ENCODE measurements around the gene QSOX2.
"Not testable (repeated sequence)": the region's sequence is repeated elsewhere in the genome, so short reads cannot be mapped to it uniquely, and the experiment has no call there.

Gene QSOX2

DNA sequence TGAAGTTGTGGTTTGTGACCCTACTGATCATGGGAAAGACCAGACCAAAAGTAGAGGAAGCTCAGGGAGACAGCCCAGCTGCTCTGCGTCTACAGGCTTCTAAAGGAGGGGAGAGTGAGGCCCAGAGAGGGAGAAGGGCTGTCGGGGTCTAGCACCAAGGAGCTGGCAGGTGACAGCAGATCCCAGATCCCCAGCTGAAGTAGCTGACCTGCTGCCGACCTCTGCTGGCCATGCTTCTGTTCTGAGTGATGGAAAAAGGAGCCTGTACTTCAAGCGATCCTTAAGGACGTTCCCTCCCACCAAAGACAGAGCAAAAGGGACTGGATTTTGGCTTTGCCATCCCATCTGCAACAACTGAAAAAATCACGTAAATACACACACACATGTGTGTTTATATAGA, 22.7 kb upstream of the QSOX2 start:
- TF ChIP-seq, protein P1, sequence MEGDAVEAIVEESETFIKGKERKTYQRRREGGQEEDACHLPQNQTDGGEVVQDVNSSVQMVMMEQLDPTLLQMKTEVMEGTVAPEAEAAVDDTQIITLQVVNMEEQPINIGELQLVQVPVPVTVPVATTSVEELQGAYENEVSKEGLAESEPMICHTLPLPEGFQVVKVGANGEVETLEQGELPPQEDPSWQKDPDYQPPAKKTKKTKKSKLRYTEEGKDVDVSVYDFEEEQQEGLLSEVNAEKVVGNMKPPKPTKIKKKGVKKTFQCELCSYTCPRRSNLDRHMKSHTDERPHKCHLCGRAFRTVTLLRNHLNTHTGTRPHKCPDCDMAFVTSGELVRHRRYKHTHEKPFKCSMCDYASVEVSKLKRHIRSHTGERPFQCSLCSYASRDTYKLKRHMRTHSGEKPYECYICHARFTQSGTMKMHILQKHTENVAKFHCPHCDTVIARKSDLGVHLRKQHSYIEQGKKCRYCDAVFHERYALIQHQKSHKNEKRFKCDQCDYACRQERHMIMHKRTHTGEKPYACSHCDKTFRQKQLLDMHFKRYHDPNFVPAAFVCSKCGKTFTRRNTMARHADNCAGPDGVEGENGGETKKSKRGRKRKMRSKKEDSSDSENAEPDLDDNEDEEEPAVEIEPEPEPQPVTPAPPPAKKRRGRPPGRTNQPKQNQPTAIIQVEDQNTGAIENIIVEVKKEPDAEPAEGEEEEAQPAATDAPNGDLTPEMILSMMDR (IDR thresholded peaks at IDR 0.05; ENCODE audit: insufficient read depth, low read depth, low read length, missing control alignments): no peak
- DNase-seq (ENCODE audit: low read depth): no peak
- no peak overlapping the region for H3K4me3 ChIP-seq (ENCODE audit: low read length)

DNA sequence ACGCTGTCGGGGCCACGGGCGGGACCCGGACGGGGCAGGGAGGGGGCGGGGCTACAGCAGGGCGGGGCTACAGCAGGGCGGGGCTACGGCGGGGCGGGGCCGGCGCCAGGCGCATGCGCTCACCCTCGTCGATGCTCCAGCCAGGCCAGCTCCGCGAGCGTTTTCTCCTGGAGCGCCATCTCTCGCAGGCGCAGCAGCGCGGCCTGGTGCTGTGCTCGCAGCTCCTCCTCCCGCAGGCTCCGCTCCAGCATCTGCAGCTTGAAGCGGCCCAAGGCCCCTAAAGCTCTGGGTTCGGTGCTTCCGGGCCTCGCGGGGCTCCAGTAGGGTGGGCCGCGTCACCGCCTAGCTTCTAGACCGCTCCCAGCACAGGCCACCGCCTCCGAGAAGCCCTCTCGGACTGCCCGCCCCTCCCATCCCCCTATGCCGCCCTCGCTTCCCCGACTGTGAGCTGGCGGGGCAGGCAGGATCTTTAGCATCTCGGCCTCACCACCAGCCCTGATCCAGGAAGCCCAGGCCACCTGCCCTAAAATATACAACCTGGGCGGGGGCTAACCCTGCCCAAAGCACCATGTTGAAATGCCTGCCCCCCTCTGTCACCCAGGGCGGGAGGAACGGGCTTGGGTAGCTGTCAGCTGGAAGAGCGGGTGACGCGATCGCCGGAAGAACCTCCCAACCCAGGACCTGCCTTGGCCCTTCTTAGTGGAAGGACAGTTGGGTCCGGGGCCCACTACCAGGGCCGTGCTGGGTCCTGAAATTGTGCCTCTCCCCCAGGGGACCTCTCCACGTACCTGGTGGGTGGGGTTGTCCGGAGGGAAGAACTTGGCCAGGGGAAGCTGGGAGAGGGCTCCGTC, 21.9 kb upstream of the QSOX2 start:
- peak; percentile 79 for DNase-seq (ENCODE audit: low read depth)
- TF ChIP-seq, protein P1 (IDR thresholded peaks at IDR 0.05; ENCODE audit: insufficient read depth, low read depth, low read length, missing control alignments): peak; percentile 16
- peak overlapping the region; percentile 41 for H3K4me3 ChIP-seq (ENCODE audit: low read length)

DNA sequence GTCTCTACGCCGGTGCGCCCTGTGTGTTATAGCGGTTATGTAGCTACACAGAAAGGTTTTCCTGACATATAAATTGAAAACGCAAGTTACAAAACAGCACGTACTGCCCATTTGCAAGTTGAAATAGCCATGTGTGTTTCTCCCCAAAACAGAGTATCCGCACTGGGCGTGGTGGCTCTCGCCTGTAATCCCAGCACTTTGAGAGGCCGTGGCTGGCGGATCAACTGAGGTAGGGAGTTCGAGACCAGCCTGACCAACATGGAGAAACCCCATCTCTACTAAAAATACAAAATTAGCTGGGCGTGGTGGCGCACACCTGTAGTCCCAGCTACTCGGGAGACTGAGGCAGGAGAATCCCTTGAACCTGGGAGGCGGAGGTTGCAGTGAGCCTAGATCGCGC, 21.0 kb upstream of the QSOX2 start:
- DNase-seq (ENCODE audit: low read depth); H3K4me3 ChIP-seq (ENCODE audit: low read length): not testable (repeated sequence)

DNA sequence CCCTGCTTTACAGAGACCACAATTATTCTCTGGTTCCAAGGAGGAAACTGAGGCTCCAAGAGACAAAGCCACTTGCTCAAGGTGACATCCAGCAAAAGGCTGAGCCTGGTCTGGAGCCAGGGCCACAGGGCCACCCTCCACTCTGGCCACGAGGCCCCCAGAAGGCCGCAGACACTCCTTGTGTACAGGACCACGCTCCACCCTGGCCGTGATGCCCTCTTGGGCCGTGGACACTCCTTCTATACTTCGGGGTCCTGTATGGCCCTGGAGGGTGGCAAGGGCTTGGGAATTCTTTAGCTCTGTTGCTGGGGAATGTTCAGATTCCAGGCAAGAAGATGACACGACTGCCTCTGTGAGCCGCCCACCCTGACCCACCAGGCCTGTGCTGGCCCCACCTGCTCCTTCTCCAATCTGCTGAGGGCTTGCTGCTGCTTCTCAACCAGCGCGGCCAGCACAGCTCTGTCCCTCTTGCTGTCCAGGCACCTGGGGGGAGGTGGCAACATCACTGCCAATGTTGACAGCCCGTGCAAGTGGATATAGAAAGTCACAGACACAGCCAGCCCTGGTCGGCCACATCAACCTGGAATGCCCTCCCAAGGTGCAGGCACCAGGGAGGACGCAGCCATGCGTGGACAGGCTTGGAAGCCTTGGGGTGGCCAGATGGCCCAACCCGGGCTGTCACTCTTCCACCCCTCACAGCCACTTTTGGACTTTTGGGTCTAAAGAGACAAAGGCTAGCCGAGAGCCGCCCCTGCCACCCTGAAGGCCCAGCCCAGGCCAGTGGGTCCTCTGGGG, 20.1 kb upstream of the QSOX2 start:
- H3K4me3 ChIP-seq (ENCODE audit: low read length): no peak overlapping the region
- DNase-seq (ENCODE audit: low read depth): no peak
- TF ChIP-seq, protein P1 (IDR thresholded peaks at IDR 0.05; ENCODE audit: insufficient read depth, low read depth, low read length, missing control alignments): no peak

DNA sequence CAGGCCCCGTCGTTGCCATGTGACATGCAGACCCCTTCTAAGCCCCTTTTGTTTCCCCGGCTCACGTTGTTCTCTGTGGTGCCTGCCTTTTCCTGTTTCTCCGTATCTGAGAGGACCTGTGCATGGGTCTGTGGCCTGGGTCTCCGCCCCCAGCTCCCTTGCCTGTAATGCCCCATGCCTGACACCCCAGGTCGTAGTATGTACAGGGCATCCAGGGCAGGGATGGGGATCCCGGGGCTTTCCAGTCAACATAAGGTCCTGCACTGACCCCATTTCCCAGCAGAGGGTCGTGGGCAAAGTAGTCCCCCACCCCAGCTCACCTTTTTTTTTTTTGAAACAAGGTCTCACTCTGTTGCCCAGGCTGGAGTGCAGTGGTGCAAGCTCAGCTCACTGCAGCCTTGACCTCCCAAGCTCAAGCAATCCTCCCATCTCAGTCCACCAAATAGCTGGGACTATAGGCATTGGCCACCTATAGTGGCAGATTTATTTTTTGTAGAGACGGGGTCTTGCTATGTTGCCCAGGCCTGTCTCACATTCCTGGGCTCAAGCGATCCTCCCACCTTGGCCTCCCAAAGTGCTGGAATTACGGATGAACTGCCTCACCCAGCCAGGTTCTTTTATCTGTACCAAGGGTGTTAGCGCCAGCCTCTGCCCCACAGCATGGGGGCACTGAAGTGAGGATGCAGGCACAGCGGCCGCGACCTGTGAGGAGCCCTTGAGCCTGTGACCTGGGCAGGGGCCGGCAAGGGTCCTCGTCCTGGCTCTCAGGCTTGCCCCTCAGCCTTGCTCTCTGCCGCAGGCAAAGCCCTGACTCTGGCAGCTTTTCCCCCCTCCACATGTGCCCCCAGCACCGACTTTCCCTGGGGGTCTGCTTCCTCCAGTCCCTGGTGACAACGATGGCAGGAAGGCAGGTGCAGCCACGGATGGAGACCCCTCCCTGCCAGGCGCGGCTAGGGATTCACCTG, 19.1 kb upstream of the QSOX2 start:
- DNase-seq (ENCODE audit: low read depth): no peak
- TF ChIP-seq, protein P1 (IDR thresholded peaks at IDR 0.05; ENCODE audit: insufficient read depth, low read depth, low read length, missing control alignments): no peak

DNA sequence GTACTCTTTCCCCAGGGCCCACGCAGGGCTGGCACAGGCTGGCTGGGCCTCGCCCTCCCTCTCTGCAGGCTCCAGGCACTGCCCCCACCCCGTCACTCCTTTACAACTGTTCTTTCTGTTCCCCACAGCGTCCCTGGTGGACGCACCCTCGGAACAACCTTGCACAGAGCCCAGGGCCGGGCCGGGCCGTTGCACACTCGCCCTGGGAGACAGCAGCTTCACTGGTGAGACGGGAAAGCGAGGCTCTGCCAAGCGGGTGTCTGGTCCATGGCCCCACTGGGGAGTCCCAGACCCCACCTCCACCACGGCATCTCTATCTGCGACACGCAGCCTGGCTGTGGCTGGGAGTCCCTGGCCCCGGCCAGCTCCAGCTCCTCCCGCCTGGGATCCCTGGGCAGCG, 18.4 kb upstream of the QSOX2 start:
- H3K4me3 ChIP-seq (ENCODE audit: low read length): no peak overlapping the region
- TF ChIP-seq, protein P1 (IDR thresholded peaks at IDR 0.05; ENCODE audit: insufficient read depth, low read depth, low read length, missing control alignments): peak; percentile 5
- DNase-seq (ENCODE audit: low read depth): no peak

More for the DNA sequence above, 19.1 kb upstream of the QSOX2 start:
- no peak overlapping the region for H3K4me3 ChIP-seq (ENCODE audit: low read length)
